GM21576 (cell line): ENCODE data around the gene FGGY.
A peak's percentile ranks its signal among the peaks of the same experiment; 100 is the strongest.
"Not testable (repeated sequence)": the region's sequence is repeated elsewhere in the genome, so short reads cannot be mapped to it uniquely, and the experiment has no call there.

Experiments
- ATAC-seq: cut with Tn5 transposase; IDR thresholded peaks from one replicate; pipeline ENCODE4 v1.9.1; 2021; ENCODE audit warnings: mild to moderate bottlenecking, moderate library complexity; ENCODE audit not compliant: unreplicated experiment

Gene FGGY

GRCh38 chr1:59346429-59346828, 49.5 kb downstream of the FGGY start:
- ATAC-seq: no peak

- no peak for ATAC-seq
Measured at GRCh38 chr1:59349101-59349500, 52.2 kb downstream of the FGGY start.

GRCh38 chr1:59350521-59350920, 53.6 kb downstream of the FGGY start:
- no peak for ATAC-seq

- no peak for ATAC-seq
Measured at GRCh38 chr1:59352065-59352464, 55.2 kb downstream of the FGGY start.

- ATAC-seq: no peak
Measured at GRCh38 chr1:59353453-59353852, 56.6 kb downstream of the FGGY start.

GRCh38 chr1:59354239-59354638, 57.3 kb downstream of the FGGY start:
- not testable (repeated sequence) for ATAC-seq

GRCh38 chr1:59354709-59355337, 57.9 kb downstream of the FGGY start:
- ATAC-seq: peak; percentile 65

- ATAC-seq: peak; percentile 75
Measured at GRCh38 chr1:59355361-59355760, 58.5 kb downstream of the FGGY start.

- ATAC-seq: no peak
Measured at GRCh38 chr1:59356627-59357026, 59.7 kb downstream of the FGGY start.

- ATAC-seq: no peak
Measured at GRCh38 chr1:59357645-59358320, 60.9 kb downstream of the FGGY start.

GRCh38 chr1:59359325-59359724, 62.4 kb downstream of the FGGY start:
- ATAC-seq: no peak

GRCh38 chr1:59360170-59360569, 63.3 kb downstream of the FGGY start:
- no peak for ATAC-seq

- no peak for ATAC-seq
Measured at GRCh38 chr1:59360729-59361128, 63.8 kb downstream of the FGGY start.

GRCh38 chr1:59361766-59362165, 64.9 kb downstream of the FGGY start:
- no peak for ATAC-seq

- ATAC-seq: no peak
Measured at GRCh38 chr1:59364037-59364436, 67.1 kb downstream of the FGGY start.

- ATAC-seq: no peak
Measured at GRCh38 chr1:59366346-59366745, 69.5 kb downstream of the FGGY start.

- no peak for ATAC-seq
Measured at GRCh38 chr1:59367301-59368007, 70.6 kb downstream of the FGGY start.

GRCh38 chr1:59368008-59368670, 71.2 kb downstream of the FGGY start:
- ATAC-seq: no peak

GRCh38 chr1:59375321-59376220, 78.7 kb downstream of the FGGY start:
- ATAC-seq: no peak

- ATAC-seq: no peak
Measured at GRCh38 chr1:59377350-59377904, 80.5 kb downstream of the FGGY start.
